SK-N-SH (cell line): ENCODE measurements around the gene METTL21C. TPM values are rescaled to one million over a fixed set of nuclear protein-coding genes. Genes with fewer than 3 reads are reported as not detected.

Experiments used
- CTCF ChIA-PET: fragments of 300-600, 350-600 bp; formaldehyde crosslinking; extraction: SDS; loops from one replicate; lab custom pipeline; 2021; lab: Yijun Ruan, JAX
- POLR2A ChIA-PET: fragments of 350-600 bp; sonication (Branson Sonifier 250); formaldehyde crosslinking; extraction: SDS; loops from one replicate; lab custom pipeline; 2020; ENCODE audit warnings: antibody characterized with exemption, inconsistent platforms; lab: Yijun Ruan, JAX
- DNase-seq: peaks from one replicate; pipeline ENCODE4 v3.0.0; 2012
- H2AFZ ChIP-seq: fragments of 200-600 bp; sonication (generic); 2 replicates; pipeline ENCODE4 v1.8.1; 2016; ENCODE audit warnings: antibody characterized with exemption, mild to moderate bottlenecking, low read depth
- H3F3A ChIP-seq: fragments of 200-600 bp; sonication (generic); replicated peaks from 2 replicates; pipeline ENCODE3; 2016; ENCODE audit warnings: antibody characterized with exemption, mild to moderate bottlenecking; ENCODE audit not compliant: insufficient read depth
- H3K27ac ChIP-seq, 2 experiments: fragments of 200-500 bp in 1 of 2; fragments of 200-600 bp in 1 of 2; sonication (Bioruptor generic) in 1 of 2; sonication (generic), shearing (Covaris generic) in 1 of 2; 2 replicates each; pipeline versions ENCODE4 v1.5.1 to v1.6.1; 2014 to 2016; ENCODE audit warnings: low read depth in 2 of 2, inconsistent platforms in 1 of 2, low read length in 1 of 2, mild to moderate bottlenecking in 1 of 2, mixed read lengths in 1 of 2
- H3K27me3 ChIP-seq: fragments of 200-600 bp; sonication (generic), shearing (Covaris generic); 2 replicates; pipeline ENCODE4 v1.6.1; 2016; ENCODE audit warnings: mixed run types; ENCODE audit not compliant: insufficient read depth
- H3K36me3 ChIP-seq, 2 experiments: fragments of 200-500 bp in 1 of 2; fragments of 200-600 bp in 1 of 2; sonication (Bioruptor generic) in 1 of 2; sonication (generic) in 1 of 2; replicated peaks in 1 of 2; 2 replicates each; pipeline versions ENCODE3 to v1.5.1; 2014 to 2016; ENCODE audit warnings: low read length in 1 of 2, mild to moderate bottlenecking in 1 of 2; ENCODE audit not compliant: insufficient read depth in 2 of 2, control insufficient read depth in 1 of 2
- H3K4me1 ChIP-seq, 2 experiments: fragments of 200-500 bp in 1 of 2; fragments of 200-600 bp in 1 of 2; sonication (Bioruptor generic) in 1 of 2; sonication (generic), shearing (Covaris generic) in 1 of 2; 2 replicates each; pipeline versions ENCODE4 v1.5.1 to v1.6.1; 2014 to 2016; ENCODE audit warnings: low read depth in 1 of 2, low read length in 1 of 2, mixed run types in 1 of 2; ENCODE audit not compliant: insufficient read depth in 2 of 2, control insufficient read depth in 1 of 2
- H3K4me2 ChIP-seq: fragments of 200-600 bp; sonication (generic), shearing (Covaris generic); 2 replicates; pipeline ENCODE4 v1.6.1; 2017; ENCODE audit warnings: mixed run types
- H3K4me3 ChIP-seq, 2 experiments: fragments of 200-500 bp in 1 of 2; fragments of 200-600 bp in 1 of 2; sonication (Bioruptor generic) in 1 of 2; sonication (generic), shearing (Covaris generic) in 1 of 2; 2 replicates each; pipeline versions ENCODE4 v1.5.1 to v1.8.1; 2014 to 2016; ENCODE audit warnings: low read depth in 2 of 2, inconsistent platforms in 1 of 2, low read length in 1 of 2, mild to moderate bottlenecking in 1 of 2, mixed read lengths in 1 of 2, moderate library complexity in 1 of 2
- H3K79me2 ChIP-seq: fragments of 200-600 bp; sonication (generic); 2 replicates; pipeline ENCODE4 v1.8.1; 2017; ENCODE audit warnings: mild to moderate bottlenecking; ENCODE audit not compliant: insufficient read depth
- H3K9ac ChIP-seq: fragments of 200-600 bp; sonication (generic); 2 replicates; pipeline ENCODE4 v1.6.1; 2017; ENCODE audit warnings: mixed run types
- H3K9me2 ChIP-seq: fragments of 200-600 bp; sonication (generic); 2 replicates; pipeline ENCODE4 v1.6.1; 2017; ENCODE audit warnings: mixed run types
- H3K9me3 ChIP-seq: fragments of 200-600 bp; sonication (generic); 2 replicates; pipeline ENCODE4 v1.6.1; 2017; ENCODE audit warnings: mixed run types, mild to moderate bottlenecking, moderate library complexity
- H4K20me1 ChIP-seq: fragments of 200-600 bp; sonication (generic); 2 replicates; pipeline ENCODE4 v1.6.1; 2017; ENCODE audit warnings: mild to moderate bottlenecking, mixed run types; ENCODE audit not compliant: insufficient read depth
- CHD2 ChIP-seq: fragments of 150-350 bp; IDR thresholded peaks from 2 replicates; pipeline ENCODE4 v1.6.1; 2018; ENCODE audit warnings: low read length; ENCODE audit not compliant: partially characterized antibody
- EP300 ChIP-seq, 2 experiments: IDR thresholded peaks; 2 replicates each; pipeline versions ENCODE4 v1.4.0 to v1.6.1; 2012; ENCODE audit warnings: borderline replicate concordance in 1 of 2, low read depth in 1 of 2, low read length in 1 of 2
- EZH2phosphoT487 ChIP-seq: fragments of 200-600 bp; sonication (generic); IDR thresholded peaks from 2 replicates; pipeline ENCODE4 v1.6.1; 2017; ENCODE audit warnings: low read depth, mixed run types, mild to moderate bottlenecking, antibody characterized with exemption, moderate library complexity, borderline replicate concordance
- FOXJ3 ChIP-seq: sonication (generic); formaldehyde crosslinking; IDR thresholded peaks from 2 replicates; pipeline ENCODE4 v1.5.1; 2020; ENCODE audit warnings: mild to moderate bottlenecking, missing genetic modification reagents
- IRF3 ChIP-seq: fragments of 150-350 bp; IDR thresholded peaks from 2 replicates; pipeline ENCODE4 v1.6.1; 2016; ENCODE audit warnings: mild to moderate bottlenecking, low read depth, low read length
- MAX ChIP-seq: IDR thresholded peaks from 2 replicates; pipeline ENCODE4 v1.4.0; 2012; ENCODE audit warnings: low read depth
- NFIC ChIP-seq: IDR thresholded peaks from 2 replicates; pipeline ENCODE4 v1.4.0; 2012; ENCODE audit warnings: borderline replicate concordance
- NRF1 ChIP-seq: IDR thresholded peaks from 2 replicates; pipeline ENCODE4 v1.6.1; 2012; ENCODE audit warnings: low read depth, mild to moderate bottlenecking, low read length
- PBX3 ChIP-seq: IDR thresholded peaks from 2 replicates; pipeline ENCODE4; 2012
- RAD21 ChIP-seq: IDR thresholded peaks from 2 replicates; pipeline ENCODE4 v1.6.1; 2012; ENCODE audit warnings: mild to moderate bottlenecking, low read length
- RCOR1 ChIP-seq: fragments of 150-350 bp; IDR thresholded peaks from 2 replicates; pipeline ENCODE4 v1.6.1; 2017; ENCODE audit warnings: antibody characterized with exemption, low read length
- SIN3A ChIP-seq: IDR thresholded peaks from 2 replicates; pipeline ENCODE4 v1.6.1; 2012; ENCODE audit warnings: low read depth, mild to moderate bottlenecking, low read length, moderate library complexity, borderline replicate concordance
- TAF1 ChIP-seq: IDR thresholded peaks from 2 replicates; pipeline ENCODE4 v1.6.1; 2012; ENCODE audit warnings: low read depth, mild to moderate bottlenecking, low read length, moderate library complexity, borderline replicate concordance
- TCF12 ChIP-seq: IDR thresholded peaks from 2 replicates; pipeline ENCODE4 v1.4.0; 2012
- TEAD4 ChIP-seq: IDR thresholded peaks from 2 replicates; pipeline ENCODE4 v1.4.0; 2012; ENCODE audit warnings: mild to moderate bottlenecking, borderline replicate concordance; ENCODE audit not compliant: insufficient read depth
- USF1 ChIP-seq: IDR thresholded peaks from 2 replicates; pipeline ENCODE4 v1.4.0; 2012; ENCODE audit warnings: low read depth, borderline replicate concordance
- USF2 ChIP-seq: fragments of 150-350 bp; IDR thresholded peaks from 2 replicates; pipeline ENCODE4 v1.6.1; 2017; ENCODE audit warnings: antibody characterized with exemption, low read length, low read depth, borderline replicate concordance
- YY1 ChIP-seq: IDR thresholded peaks from 2 replicates; pipeline ENCODE4 v1.4.0; 2012; ENCODE audit warnings: low read depth, mild to moderate bottlenecking
- ZBTB33 ChIP-seq: IDR thresholded peaks from 2 replicates; pipeline ENCODE4 v1.4.0; 2012; ENCODE audit warnings: low read depth, borderline replicate concordance
- WGBS: methylation state at CpG from one replicate; pipeline ENCODE4 v1.1.6; 2017; ENCODE audit warnings: low lambda C conversion rate; 5-methylcytosine and 5-hydroxymethylcytosine counted together
- polyA plus RNA-seq, 3 experiments: library from polyadenylated mRNA; depleted of rRNA; stranded (reverse); fragments of >200 nt; gene quantifications; 2 replicates each; pipeline ENCODE4 v1.2.3, GENCODE V29; 2012

Gene METTL21C
- polyA plus RNA-seq, 1 of the 3 experiments (the other 2 are of a cell fraction): not detected

GRCh38 chr13:102659168-102659713 lies 35.6 kb downstream of the METTL21C start:
- Histone ChIP-seq H3K4me3 (no peak overlapping the region; a peak in 1 of 4 replicates), H3K27ac (no peak overlapping the region), H3K4me1 (no peaks in the 10 kb centered on the region; a peak in 1 of 4 replicates), H4K20me1 (no peaks in the 10 kb centered on the region), H3F3A (no peaks in the 10 kb centered on the region), H3K9me3 (no peaks in the 10 kb centered on the region), H3K9me2 (no peaks in the 10 kb centered on the region), H3K36me3 (peaks cover 71 to 74% of the 10 kb centered on the region in 2 experiments), H3K9ac (no peak overlapping the region), H3K27me3 (no peaks in the 10 kb centered on the region), H3K4me2 (no peak overlapping the region), H2AFZ (no peak overlapping the region), H3K79me2 (no peaks in the 10 kb centered on the region)
- POLR2A ChIA-PET: no interaction called here
- no peak for DNase-seq
- CTCF ChIA-PET: no interaction called here
- TF ChIP-seq RAD21 (no peak), TEAD4 (no peak), YY1 (no peak), EZH2phosphoT487 (no peak), NFIC (no peak), CHD2 (no peak), EP300 (IDR thresholded peaks at IDR 0.05; ENCODE audit: borderline replicate concordance in 1 of 2, low read depth in 1 of 2, low read length in 1 of 2) (no peak), NRF1 (no peak), PBX3 (no peak)
- TF ChIP-seq, all 33 proteins: peak for 0

GRCh38 chr13:102658660-102659059 lies 36.2 kb downstream of the METTL21C start:
- H3K36me3 ChIP-seq: peaks cover 66 to 74% of the 10 kb centered on the region in 2 experiments
- TF ChIP-seq RCOR1: no peak
- no peak for TF ChIP-seq ZBTB33
- no peak for TF ChIP-seq USF1
- no peak for TF ChIP-seq CHD2
- TF ChIP-seq TAF1: no peak
- TF ChIP-seq IRF3: no peak
- TF ChIP-seq FOXJ3: no peak
- TF ChIP-seq MAX: no peak
- no peak for TF ChIP-seq SIN3A
- TF ChIP-seq TCF12: no peak
- TF ChIP-seq USF2: no peak
- no peaks in the 10 kb centered on the region for H3K9me3 ChIP-seq
- H3K27ac ChIP-seq: no peak overlapping the region
- no peaks in the 10 kb centered on the region for H3K9me2 ChIP-seq
- H2AFZ ChIP-seq: no peak overlapping the region
- H3K4me3 ChIP-seq: peak overlapping the region in 1 of 2 experiments; percentile 6; a peak in 1 of 4 replicates
- ChIA-PET POLR2A (no interaction called here), CTCF (interaction anchor here (1.2 kb wide), 1 partner anchor 10 kb away, joined by 5 read pairs; no protein-coding TSS in a partner anchor)
- no peak overlapping the region for H3K4me2 ChIP-seq
- DNase-seq: no peak
- no peaks in the 10 kb centered on the region for H4K20me1 ChIP-seq
- no peaks in the 10 kb centered on the region; a peak in 1 of 4 replicates for H3K4me1 ChIP-seq
- no peaks in the 10 kb centered on the region for H3F3A ChIP-seq
- H3K27me3 ChIP-seq: no peaks in the 10 kb centered on the region
- no peaks in the 10 kb centered on the region for H3K79me2 ChIP-seq
- H3K9ac ChIP-seq: no peak overlapping the region
- WGBS: 100% methylated on average over 3 of the region's 3 CpGs
